ENCODE data around the gene GPR141. TPM values are rescaled to one million over a fixed set of nuclear protein-coding genes. Genes with fewer than 3 reads are reported as not detected.

GPR141 gene
- polyA plus RNA-seq, 3 donors: 0.09 to 0.83 (median 0.56) TPM

- H3K27ac ChIP-seq (ENCODE audit: low read depth, low read length): no peak overlapping the region
- WGBS, 3 donors: 50 to 97% (median 86%) methylated on average over 1 of the region's 1 CpG
These were observed 35.5 kb downstream of the GPR141 start for GRCh38 chr7:37719077-37719476.

DNA sequence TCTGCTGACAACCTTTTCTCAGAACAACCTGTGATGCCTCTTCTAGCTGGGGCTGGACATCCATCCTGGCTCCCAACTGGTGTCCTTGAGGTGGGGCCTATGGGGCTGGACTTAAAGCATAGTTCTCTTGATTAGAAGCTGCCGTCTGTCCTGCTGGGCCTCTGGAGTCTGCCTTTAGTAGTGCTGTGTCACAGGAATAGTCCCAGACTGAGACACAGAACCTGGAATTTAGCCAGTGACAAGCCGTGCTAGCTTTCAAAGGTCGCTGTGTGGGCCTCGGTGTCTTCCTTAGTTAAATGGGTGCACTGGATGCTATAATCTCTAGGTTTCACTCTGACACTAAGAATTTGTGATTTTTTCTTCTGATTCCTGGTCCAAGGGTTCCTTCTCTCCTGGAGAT is 41.2 kb downstream of the GPR141 start:
- no peak overlapping the region for H3K27ac ChIP-seq (ENCODE audit: low read depth, low read length)
- WGBS, 3 donors: 62 to 88% (median 80%) methylated on average over 4 of the region's 4 CpGs

DNA sequence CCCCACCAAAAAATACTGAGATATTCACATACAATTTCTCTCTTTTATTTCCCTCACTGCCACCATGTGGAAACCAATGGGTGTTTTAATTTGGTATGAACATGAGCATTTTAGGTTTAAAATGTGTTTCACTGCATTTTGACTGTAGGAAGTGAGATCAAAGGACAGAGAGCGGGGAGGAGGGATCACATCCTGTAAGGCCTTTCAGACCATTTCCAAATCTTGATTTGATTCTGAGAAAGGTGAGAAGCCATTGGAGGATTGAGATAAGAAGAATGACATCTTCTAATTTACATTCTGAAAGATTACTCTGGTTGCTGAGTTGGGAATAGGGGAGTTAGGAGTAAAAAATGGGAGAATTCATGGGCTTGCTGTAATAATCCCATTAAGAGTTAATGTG is 42.5 kb downstream of the GPR141 start:
- no peak overlapping the region for H3K27ac ChIP-seq (ENCODE audit: low read depth, low read length)
- 92 to 95% (median 94%) methylated on average over 1 of the region's 1 CpG for WGBS, 3 donors

DNA sequence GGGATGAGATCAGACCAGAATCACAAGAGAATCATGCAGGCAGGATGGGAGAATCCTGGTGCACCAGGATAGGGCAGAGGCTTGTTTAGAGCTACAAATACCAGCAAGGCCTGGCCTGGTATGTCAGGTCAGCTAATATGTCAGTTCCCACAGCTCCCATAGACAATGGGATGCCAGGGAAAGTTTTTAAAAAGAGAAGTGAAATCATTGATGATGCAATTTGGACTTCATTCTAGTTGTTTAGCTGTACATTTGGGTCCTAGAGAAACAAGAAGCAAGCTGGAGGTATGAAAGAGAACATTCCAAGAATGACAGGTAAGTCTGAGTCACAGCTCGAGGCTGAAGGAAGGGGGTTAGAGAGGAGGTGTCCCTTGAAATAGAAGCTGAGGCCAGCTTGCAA is 45.2 kb downstream of the GPR141 start:
- H3K27ac ChIP-seq (ENCODE audit: low read depth, low read length): no peak overlapping the region
- 17 to 44% (median 23%) methylated on average over 1 of the region's 1 CpG for whole genome bisulfite sequencing, 3 donors

- no peak overlapping the region for H3K27ac ChIP-seq (ENCODE audit: low read depth, low read length)
These were observed 45.6 kb downstream of the GPR141 start for GRCh38 chr7:37729181-37729580.

- no peak overlapping the region for H3K27ac ChIP-seq (ENCODE audit: low read depth, low read length)
- WGBS, 3 donors: 24 to 79% (median 74%) methylated on average over 4 of the region's 4 CpGs
These were observed 46.9 kb downstream of the GPR141 start for GRCh38 chr7:37730501-37730900.

- no peak overlapping the region for H3K27ac ChIP-seq (ENCODE audit: low read depth, low read length)
- 12 to 18% (median 15%) methylated on average over 3 of the region's 3 CpGs for WGBS, 3 donors
These were observed 48.7 kb downstream of the GPR141 start for GRCh38 chr7:37732253-37732652.

DNA sequence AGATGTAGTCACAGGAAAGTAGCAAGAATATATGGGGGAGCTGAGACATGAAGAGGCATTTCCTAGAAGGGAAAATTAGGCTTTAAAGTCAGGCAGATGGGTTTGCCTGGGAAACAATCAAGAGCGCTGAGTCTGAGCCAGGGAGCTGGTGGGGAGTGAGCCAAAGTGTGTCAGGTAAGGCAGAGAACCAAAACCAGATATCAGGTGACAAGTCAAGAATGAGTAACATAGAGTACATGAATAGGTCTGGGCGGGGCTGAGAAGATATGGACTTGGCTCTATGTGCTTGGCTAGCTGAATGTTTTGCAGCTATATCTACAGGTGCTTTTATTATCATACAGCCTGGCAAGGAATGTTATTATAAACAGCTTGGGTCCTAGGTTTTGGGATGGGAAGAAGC is 49.3 kb downstream of the GPR141 start:
- WGBS, 3 donors: 76 to 92% (median 86%) methylated on average over 2 of the region's 2 CpGs
- H3K27ac ChIP-seq (ENCODE audit: low read depth, low read length): no peak overlapping the region

- no peak overlapping the region for H3K27ac ChIP-seq (ENCODE audit: low read depth, low read length)
These were observed 51.6 kb downstream of the GPR141 start for GRCh38 chr7:37735196-37735595.

- no peak overlapping the region for H3K27ac ChIP-seq (ENCODE audit: low read depth, low read length)
- WGBS, 3 donors: 51 to 74% (median 65%) methylated on average over 1 of the region's 1 CpG
These were observed 54.8 kb downstream of the GPR141 start for GRCh38 chr7:37738321-37738720.

- 90 to 95% (median 95%) methylated on average over 7 of the region's 7 CpGs for WGBS, 3 donors
- no peak overlapping the region for H3K27ac ChIP-seq (ENCODE audit: low read depth, low read length)
These were observed 56.8 kb downstream of the GPR141 start for GRCh38 chr7:37740398-37740797.

DNA sequence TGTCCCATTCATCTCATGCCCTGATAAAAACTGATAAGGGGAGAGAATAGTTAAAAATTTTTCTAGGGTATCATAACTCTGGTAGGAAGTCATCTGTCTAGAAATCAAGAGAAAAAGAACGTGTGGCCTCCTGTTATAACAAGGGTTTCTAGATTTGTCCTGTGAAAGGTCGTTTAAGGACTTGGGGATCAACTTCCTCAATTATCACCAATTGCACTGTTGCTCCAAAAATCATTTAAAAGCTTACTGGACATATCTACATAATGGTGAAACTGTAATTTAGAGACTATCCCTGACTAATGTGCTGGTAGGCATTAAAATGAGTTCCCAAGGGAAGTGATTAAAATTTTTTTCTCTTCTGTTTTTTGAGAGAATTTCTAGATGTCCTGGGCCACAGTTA is 58.2 kb downstream of the GPR141 start:
- H3K27ac ChIP-seq (ENCODE audit: low read depth, low read length): no peak overlapping the region
- WGBS, 3 donors: 20 to 34% (median 27%) methylated on average over 2 of the region's 2 CpGs

DNA sequence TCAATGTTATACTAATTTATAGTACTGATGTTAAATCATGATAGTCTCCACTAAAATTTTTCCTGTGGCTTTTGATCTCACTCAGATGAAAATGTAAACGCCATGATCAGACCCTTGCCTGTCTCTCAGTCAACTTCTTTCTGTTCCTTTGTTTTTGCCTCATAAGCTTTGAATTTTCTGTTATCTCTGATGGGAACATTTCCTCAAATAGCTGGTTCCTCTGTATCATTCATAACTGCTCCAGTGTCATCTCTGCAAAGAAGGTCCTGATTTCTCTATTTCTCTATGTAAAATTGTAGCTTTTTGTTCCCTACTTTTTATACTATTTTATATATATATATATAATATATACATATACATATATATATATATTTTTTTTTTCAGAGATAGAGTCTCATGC is 67.5 kb downstream of the GPR141 start:
- 43 to 68% (median 61%) methylated on average over 1 of the region's 1 CpG for WGBS, 3 donors
- no peak overlapping the region for H3K27ac ChIP-seq (ENCODE audit: low read depth, low read length)

GRCh38 chr7:37753398-37754050 is 70.0 kb downstream of the GPR141 start:
- 33 to 92% (median 89%) methylated on average over 1 of the region's 1 CpG for WGBS, 3 donors
- H3K27ac ChIP-seq (ENCODE audit: low read depth, low read length): no peak overlapping the region

GRCh38 chr7:37756797-37757551 is 73.4 kb downstream of the GPR141 start:
- 59 to 62% (median 59%) methylated on average over 5 of the region's 5 CpGs for WGBS, 3 donors
- H3K27ac ChIP-seq (ENCODE audit: low read depth, low read length): no peak overlapping the region

DNA sequence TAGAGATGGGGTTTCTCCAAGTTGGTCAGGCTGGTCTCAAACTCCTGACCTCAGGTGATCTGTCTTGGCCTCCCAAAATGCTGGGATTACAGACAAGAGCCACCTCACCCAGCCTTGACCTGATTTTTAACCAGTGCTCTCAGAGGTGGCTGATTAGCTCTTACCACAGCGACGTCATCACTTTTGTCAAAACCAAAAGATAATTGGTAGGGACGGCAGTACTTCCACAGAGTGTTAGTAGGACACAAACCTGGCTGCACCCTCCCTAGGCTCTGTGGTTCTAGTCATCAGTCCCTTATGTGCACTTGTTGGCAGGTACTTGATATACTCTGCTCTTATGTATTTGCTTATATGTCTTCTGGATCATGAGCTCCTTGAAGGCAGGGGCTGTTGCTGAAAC is 74.0 kb downstream of the GPR141 start:
- H3K27ac ChIP-seq (ENCODE audit: low read depth, low read length): no peak overlapping the region
- WGBS, 3 donors: 75 to 80% (median 79%) methylated on average over 3 of the region's 3 CpGs

- H3K27ac ChIP-seq (ENCODE audit: low read depth, low read length): no peak overlapping the region
- WGBS, 3 donors: 64 to 71% (median 68%) methylated on average over 3 of the region's 3 CpGs
These were observed 75.0 kb downstream of the GPR141 start for GRCh38 chr7:37758501-37759045.

- no peak overlapping the region for H3K27ac ChIP-seq (ENCODE audit: low read depth, low read length)
- 49 to 71% (median 71%) methylated on average over 5 of the region's 5 CpGs for WGBS, 3 donors
These were observed 76.0 kb downstream of the GPR141 start for GRCh38 chr7:37759526-37759925.

- WGBS, 3 donors: 51 to 60% (median 58%) methylated on average over 4 of the region's 4 CpGs
- no peak overlapping the region for H3K27ac ChIP-seq (ENCODE audit: low read depth, low read length)
These were observed 81.9 kb downstream of the GPR141 start for GRCh38 chr7:37765421-37765829.

Data from adipose tissue (tissue), 3 donors.